SU-DHL-6 (cell line): ENCODE data around the gene C6orf15.

Experiments
- EZH2phosphoT487 ChIP-seq: fragments of 200-600 bp; sonication (generic), shearing (Covaris generic); conservative IDR thresholded peaks from 2 replicates; pipeline ENCODE4 v1.6.1; 2018; ENCODE audit warnings: mild to moderate bottlenecking, antibody characterized with exemption, low read length, moderate library complexity, mixed read lengths
- TF ChIP-seq, protein P1 (sequence below): fragments of 200-600 bp; sonication (generic); IDR thresholded peaks from one replicate; pipeline ENCODE4 v1.5.1; 2017; ENCODE audit warnings: antibody characterized with exemption, mild to moderate bottlenecking, low read length, moderate library complexity; ENCODE audit not compliant: insufficient read depth, poor library complexity, severe bottlenecking

DNA sequence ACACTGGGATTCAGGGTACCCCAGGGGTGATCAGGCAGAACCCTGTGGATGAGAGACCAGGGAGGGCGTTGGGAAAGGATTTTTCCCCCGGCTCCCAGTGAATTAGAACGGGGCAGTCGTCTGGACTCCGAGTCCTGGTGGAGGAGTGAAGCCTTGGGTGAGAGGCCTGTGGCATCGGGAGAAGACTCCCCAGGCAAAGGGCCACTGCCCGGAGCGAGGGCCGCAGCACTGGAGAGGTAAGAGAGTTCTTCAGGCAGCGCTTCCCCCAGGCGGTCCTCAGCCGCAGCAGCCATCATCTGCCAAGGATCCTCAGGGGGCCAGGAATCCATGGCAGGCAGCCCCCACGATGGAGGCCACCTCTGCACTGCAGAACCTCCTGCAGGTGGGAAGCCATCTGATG is 663 bp downstream of the C6orf15 start:
- TF ChIP-seq, protein P1, sequence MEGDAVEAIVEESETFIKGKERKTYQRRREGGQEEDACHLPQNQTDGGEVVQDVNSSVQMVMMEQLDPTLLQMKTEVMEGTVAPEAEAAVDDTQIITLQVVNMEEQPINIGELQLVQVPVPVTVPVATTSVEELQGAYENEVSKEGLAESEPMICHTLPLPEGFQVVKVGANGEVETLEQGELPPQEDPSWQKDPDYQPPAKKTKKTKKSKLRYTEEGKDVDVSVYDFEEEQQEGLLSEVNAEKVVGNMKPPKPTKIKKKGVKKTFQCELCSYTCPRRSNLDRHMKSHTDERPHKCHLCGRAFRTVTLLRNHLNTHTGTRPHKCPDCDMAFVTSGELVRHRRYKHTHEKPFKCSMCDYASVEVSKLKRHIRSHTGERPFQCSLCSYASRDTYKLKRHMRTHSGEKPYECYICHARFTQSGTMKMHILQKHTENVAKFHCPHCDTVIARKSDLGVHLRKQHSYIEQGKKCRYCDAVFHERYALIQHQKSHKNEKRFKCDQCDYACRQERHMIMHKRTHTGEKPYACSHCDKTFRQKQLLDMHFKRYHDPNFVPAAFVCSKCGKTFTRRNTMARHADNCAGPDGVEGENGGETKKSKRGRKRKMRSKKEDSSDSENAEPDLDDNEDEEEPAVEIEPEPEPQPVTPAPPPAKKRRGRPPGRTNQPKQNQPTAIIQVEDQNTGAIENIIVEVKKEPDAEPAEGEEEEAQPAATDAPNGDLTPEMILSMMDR: no peak
- no peak for TF ChIP-seq EZH2phosphoT487
